CD4-positive, alpha-beta T cell treated with Interleukin-15 for 4 hours (primary cell): Measurements from ENCODE around the gene FRMD6.

Experiments
- DNase-seq: peaks from one replicate; pipeline ENCODE4 v3.0.0-alpha.2; 2020; ENCODE audit warnings: low spot score

The FRMD6 gene

GRCh38 chr14:51651388-51652167 is at the start of gene FRMD6:
Gene FRMD6, plus strand, starts transcription at chr14:51651910. Its CDS starts 37,927 bp downstream, at chr14:51689837.
- peak; percentile 79 for DNase-seq

- no peak for DNase-seq
Observed at GRCh38 chr14:51602310-51602709, 49.4 kb upstream of the FRMD6 start.

GRCh38 chr14:51603495-51603894 is 48.2 kb upstream of the FRMD6 start:
- DNase-seq: no peak

- DNase-seq: no peak
Observed at GRCh38 chr14:51604073-51604472, 47.6 kb upstream of the FRMD6 start.

GRCh38 chr14:51605575-51605974 is 46.1 kb upstream of the FRMD6 start:
- DNase-seq: no peak

- DNase-seq: no peak
Observed at GRCh38 chr14:51607711-51608110, 44.0 kb upstream of the FRMD6 start.

- DNase-seq: no peak
Observed at GRCh38 chr14:51609251-51609954, 42.3 kb upstream of the FRMD6 start.

GRCh38 chr14:51609955-51610283 is 41.8 kb upstream of the FRMD6 start:
- DNase-seq: no peak

GRCh38 chr14:51610771-51611170 is 40.9 kb upstream of the FRMD6 start:
- no peak for DNase-seq

- DNase-seq: no peak
Observed at GRCh38 chr14:51612449-51612848, 39.3 kb upstream of the FRMD6 start.

- DNase-seq: no peak
Observed at GRCh38 chr14:51613416-51613815, 38.3 kb upstream of the FRMD6 start.

- DNase-seq: no peak
Observed at GRCh38 chr14:51614707-51615106, 37.0 kb upstream of the FRMD6 start.

GRCh38 chr14:51616256-51616655 is 35.5 kb upstream of the FRMD6 start:
- DNase-seq: no peak

- DNase-seq: no peak
Observed at GRCh38 chr14:51616724-51617409, 34.8 kb upstream of the FRMD6 start.

- no peak for DNase-seq
Observed at GRCh38 chr14:51619561-51619960, 32.1 kb upstream of the FRMD6 start.

- no peak for DNase-seq
Observed at GRCh38 chr14:51620056-51620455, 31.7 kb upstream of the FRMD6 start.

GRCh38 chr14:51621654-51622053 is 30.1 kb upstream of the FRMD6 start:
- no peak for DNase-seq

- no peak for DNase-seq
Observed at GRCh38 chr14:51622376-51622775, 29.3 kb upstream of the FRMD6 start.

GRCh38 chr14:51624955-51625569 is 26.6 kb upstream of the FRMD6 start:
- no peak for DNase-seq

GRCh38 chr14:51626185-51626584 is 25.5 kb upstream of the FRMD6 start:
- no peak for DNase-seq

GRCh38 chr14:51626788-51627187 is 24.9 kb upstream of the FRMD6 start:
- no peak for DNase-seq

- no peak for DNase-seq
Observed at GRCh38 chr14:51627313-51627712, 24.4 kb upstream of the FRMD6 start.

GRCh38 chr14:51628238-51628637 is 23.5 kb upstream of the FRMD6 start:
- DNase-seq: no peak
